ENCODE measurements around the gene OR51A7.

Gene OR51A7

DNA sequence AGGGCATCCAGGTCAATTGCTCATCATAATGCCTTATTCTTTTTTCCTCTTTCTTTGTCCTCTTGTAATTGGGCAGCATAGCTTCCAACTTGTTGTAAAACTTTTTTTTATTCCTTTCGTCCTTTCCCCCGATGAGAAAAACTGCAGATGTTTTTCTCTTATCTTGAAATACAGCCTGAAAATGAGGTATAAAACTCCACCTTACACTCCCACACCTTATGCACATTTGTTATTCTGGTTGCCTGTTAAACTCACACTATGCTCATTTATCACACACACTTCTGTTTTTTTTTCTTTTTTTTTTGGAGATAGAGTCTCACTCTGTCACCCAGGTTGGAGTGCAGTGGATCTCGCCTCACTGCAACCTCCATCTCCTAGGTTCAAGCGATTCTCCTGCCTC lies 53.8 kb downstream of the OR51A7 start:
- DNase-seq, result no peak

All from HCEC 1CT (cell line).